NCI-H748 treated with DMSO at 0.1 percent for 48 hours (cell line): ENCODE results near the gene MOK.
"Not testable (repeated sequence)": the region's sequence is repeated elsewhere in the genome, so short reads cannot be mapped to it uniquely, and the experiment has no call there.

Experiments
- DNase-seq: peaks from one replicate; lab custom pipeline; 2025; lab: John Stamatoyannopoulos, UW

Gene MOK

GRCh38 chr14:102304611-102305506, at the start of gene MOK:
MOK (minus strand) TSS chr14:102305164; CDS start chr14:102304968, 196 bp downstream.
- peak; percentile 98 for DNase-seq

GRCh38 chr14:102353126-102353619, 48.2 kb upstream of the MOK start:
- no peak for DNase-seq

- no peak for DNase-seq
Observed at GRCh38 chr14:102352213-102352612, 47.2 kb upstream of the MOK start.

- not testable (repeated sequence) for DNase-seq
Observed at GRCh38 chr14:102351593-102351992, 46.6 kb upstream of the MOK start.

- DNase-seq, result no peak
Observed at GRCh38 chr14:102351023-102351422, 46.1 kb upstream of the MOK start.

- DNase-seq, result no peak
Observed at GRCh38 chr14:102348376-102348775, 43.4 kb upstream of the MOK start.

- DNase-seq, result no peak
Observed at GRCh38 chr14:102346645-102347044, 41.7 kb upstream of the MOK start.

- no peak for DNase-seq
Observed at GRCh38 chr14:102345232-102345631, 40.3 kb upstream of the MOK start.

GRCh38 chr14:102344485-102344884, 39.5 kb upstream of the MOK start:
- DNase-seq, result no peak

- DNase-seq, result no peak
Observed at GRCh38 chr14:102344084-102344483, 39.1 kb upstream of the MOK start.

GRCh38 chr14:102342238-102342637, 37.3 kb upstream of the MOK start:
- DNase-seq, result no peak

- DNase-seq, result no peak
Observed at GRCh38 chr14:102341566-102341965, 36.6 kb upstream of the MOK start.

- DNase-seq, result no peak
Observed at GRCh38 chr14:102338724-102339123, 33.8 kb upstream of the MOK start.

- DNase-seq, result no peak
Observed at GRCh38 chr14:102335163-102335562, 30.2 kb upstream of the MOK start.

- no peak for DNase-seq
Observed at GRCh38 chr14:102333795-102334705, 29.1 kb upstream of the MOK start.

GRCh38 chr14:102333390-102333789, 28.4 kb upstream of the MOK start:
- no peak for DNase-seq

GRCh38 chr14:102330806-102331205, 25.8 kb upstream of the MOK start:
- DNase-seq, result no peak

- DNase-seq, result not testable (repeated sequence)
Observed at GRCh38 chr14:102329381-102329780, 24.4 kb upstream of the MOK start.

- DNase-seq, result no peak
Observed at GRCh38 chr14:102326583-102326982, 21.6 kb upstream of the MOK start.

- no peak for DNase-seq
Observed at GRCh38 chr14:102325791-102326345, 20.9 kb upstream of the MOK start.

- DNase-seq, result peak; percentile 28
Observed at GRCh38 chr14:102323102-102323501, 18.1 kb upstream of the MOK start.
